HG02759 (cell line): ENCODE data around the gene KCND3.

ENCODE experiments used
- ATAC-seq: cut with Tn5 transposase; IDR thresholded peaks from one replicate; pipeline ENCODE4 v1.9.1; 2021; ENCODE audit warnings: mild to moderate bottlenecking, moderate library complexity; ENCODE audit not compliant: unreplicated experiment

Gene KCND3

DNA sequence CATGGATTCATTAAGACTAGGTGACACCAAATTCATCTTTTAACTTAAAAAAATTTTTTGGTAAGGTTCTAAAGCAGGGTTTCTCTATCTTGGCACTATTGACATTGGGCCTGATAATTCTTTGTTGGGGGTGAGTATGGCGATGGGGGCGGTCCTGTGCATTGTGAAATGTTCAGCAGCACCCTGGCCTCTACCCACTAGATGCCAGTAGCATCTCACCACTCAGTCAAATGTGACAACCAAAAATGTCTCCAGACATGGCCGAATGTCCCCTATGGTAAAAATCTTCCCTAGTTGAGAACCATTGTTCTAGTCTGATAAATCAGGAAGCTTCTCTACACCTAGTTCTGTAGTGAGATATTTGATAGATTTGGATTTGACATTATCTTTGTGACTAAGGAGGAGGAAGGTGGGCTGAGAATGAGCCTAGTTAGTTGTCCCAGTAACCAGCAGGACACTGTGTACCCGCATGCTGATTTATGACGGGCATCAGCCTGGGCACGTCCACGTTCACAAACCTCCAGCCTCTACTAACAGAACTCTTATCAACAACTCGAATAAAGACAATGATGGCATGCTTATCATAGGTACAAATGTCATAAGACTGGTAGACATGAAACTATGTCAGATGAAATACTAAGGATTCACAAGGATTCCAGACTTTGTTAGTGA is 104.6 kb downstream of the KCND3 start:
- no peak for ATAC-seq

DNA sequence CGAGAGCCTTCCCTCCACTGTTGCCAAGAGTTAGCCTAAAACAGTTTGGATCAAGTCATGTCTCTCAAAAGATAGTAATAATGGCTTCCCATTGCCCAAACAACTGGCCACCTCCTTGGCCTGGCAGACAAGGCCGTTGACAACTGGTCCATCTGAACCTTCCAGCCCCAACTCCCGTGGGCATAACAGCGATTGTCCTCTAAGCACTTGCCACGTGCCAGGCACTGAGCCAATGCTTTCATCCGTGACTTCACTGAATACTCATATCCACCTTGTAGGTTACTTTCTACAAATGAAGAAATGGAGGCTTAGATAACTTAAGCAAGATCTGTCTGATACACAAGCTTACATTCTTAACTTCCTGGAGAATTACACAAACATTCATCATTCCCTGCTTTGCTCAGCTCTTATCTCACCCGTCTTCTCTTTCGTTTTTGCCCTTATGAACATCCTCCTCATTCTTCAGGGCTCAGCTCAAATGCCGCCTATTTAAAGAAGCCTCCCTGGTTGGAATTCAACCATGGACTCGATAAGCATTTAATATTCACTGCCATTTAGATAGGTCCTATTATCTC is 106.4 kb downstream of the KCND3 start:
- no peak for ATAC-seq

DNA sequence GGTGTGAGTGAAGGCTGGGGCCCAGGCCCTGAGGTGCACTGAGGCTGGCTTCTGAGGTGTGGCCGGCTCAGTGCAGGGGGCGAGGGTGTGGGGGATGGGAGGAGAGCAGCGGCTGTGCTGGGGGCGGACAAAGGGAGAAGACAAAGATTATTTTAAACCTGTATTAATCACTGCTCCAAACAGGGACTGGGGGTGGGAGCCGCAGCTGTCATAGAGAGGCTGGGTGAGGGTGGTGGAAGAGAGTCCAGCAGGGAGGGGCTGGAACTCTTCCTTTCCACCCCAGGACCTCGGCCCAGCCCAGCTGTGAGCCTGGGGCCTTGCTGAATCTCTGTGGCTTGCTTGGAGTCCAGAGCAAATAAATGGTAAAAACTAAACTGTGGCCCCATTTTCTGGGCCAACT is 106.9 kb downstream of the KCND3 start:
- no peak for ATAC-seq

DNA sequence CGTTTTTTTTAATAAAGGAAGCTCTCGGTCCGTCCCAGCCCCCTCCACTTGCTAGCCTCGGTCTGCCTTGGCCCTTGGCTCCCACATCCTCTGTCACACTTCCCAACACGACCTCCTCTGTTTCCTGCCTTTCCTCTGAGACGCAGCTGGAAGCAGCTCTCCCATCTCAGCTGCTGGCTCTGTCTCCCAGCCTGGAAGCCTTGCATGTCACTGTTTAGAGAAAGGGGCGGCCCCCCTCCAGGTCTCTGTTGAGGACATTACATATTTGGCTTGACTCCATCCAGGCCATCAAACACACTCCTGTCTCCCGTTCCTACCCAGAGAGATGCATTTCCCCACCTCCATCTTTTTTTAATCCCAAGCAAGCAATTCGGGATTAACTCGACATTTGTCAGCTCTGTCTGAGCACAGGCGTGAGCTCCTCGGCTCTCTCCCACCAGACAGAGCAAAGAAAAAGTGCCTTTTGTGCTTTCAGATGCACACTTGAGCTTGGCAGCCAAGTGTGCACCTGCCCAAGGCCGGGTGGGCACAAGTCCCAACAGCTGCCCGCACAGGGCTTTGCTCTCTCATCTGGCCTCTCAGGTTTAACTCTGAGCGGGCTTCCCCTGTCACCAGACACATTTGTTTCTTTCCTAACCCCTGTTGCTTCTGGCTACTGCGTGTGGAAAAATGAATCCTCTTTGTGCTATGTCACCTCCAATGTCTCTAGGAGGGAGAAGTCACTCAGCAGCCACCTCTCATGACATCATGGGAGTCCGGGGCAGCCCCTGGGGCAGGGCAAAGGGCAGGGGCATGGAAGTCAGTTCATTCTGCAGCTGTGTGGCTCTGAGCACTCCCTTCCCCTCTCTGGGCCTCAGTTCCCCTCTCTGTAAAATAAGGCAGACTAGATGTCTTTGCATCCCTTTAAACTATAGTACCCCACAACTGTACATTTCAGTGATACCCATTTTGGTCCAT is 108.3 kb downstream of the KCND3 start:
- ATAC-seq: no peak

DNA sequence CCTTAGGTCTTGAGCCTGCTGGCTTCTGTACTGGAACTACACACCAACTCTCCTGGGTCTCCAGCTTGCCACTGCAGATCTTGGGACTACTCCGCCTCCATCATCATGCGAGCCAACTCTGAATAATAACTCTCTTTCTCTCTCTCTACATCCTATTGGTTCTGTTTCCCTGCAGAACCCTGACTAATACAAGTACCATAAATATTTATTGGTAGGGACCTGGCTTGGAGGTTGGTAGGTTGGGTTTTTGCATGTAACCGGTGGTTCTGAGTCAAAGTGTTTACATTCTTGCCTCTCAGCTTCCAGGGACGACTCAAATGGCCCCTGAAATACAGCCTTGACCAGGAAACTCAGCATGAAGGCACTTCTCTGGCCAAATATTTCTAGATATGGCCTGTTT is 110.4 kb downstream of the KCND3 start:
- peak; percentile 14 for ATAC-seq

DNA sequence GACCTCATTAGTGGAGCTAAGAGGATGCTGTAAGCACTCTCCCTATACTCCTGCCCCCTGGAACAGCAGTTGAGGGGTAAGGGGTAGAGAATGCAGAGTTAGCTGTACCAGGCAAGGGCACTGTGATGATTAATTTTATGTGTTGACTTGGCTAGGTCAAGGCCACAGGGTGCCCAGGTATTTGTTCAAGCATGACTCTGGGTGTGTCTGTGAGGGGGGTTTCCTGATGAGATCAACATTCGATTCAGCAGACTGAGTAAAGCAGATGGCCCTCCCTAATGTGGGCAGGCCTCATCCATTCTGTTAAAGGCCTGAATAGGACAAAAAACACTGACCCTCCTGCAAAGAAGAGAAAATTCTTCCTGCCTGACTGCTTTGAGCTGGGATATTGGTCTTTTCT is 110.8 kb downstream of the KCND3 start:
- peak; percentile 79 for ATAC-seq

DNA sequence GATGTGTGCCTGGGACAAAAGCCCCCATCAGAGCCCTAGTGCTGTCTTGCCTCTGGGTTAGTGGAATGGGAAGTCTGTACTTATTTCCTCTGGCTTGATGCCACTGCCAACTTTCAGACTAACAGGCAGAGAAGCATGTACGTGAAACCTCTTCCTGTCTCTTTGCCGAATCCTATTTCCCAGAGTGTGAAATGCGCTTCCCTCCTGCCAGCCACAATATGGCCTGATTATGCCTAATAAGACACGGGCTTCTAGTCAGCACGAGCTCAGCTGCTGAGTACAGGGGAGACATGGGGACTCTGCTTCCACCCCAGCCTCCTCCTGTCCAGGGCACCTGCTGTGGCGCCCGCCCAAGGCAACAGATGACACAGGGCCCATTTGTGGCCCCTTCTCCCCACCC is 111.4 kb downstream of the KCND3 start:
- no peak for ATAC-seq

DNA sequence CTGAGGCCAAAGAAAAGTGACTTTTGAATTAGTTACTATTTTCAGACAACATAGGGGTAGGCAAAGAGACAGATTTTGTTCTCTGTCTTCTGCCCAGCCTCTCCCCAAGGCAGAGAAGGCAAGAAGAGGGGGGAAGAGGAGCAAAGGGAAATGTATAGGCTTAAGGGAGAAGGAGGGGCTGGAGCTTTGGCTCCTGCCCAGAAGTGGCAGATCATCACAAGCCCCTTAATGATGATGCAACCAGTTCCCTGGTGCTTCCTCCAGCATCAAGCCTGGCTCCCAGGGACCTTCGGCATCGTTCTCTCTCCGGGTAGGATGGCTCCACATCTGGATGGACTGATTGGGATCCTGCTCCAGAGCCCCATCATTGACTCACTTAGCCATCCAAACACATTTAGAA is 112.8 kb downstream of the KCND3 start:
- ATAC-seq: no peak

DNA sequence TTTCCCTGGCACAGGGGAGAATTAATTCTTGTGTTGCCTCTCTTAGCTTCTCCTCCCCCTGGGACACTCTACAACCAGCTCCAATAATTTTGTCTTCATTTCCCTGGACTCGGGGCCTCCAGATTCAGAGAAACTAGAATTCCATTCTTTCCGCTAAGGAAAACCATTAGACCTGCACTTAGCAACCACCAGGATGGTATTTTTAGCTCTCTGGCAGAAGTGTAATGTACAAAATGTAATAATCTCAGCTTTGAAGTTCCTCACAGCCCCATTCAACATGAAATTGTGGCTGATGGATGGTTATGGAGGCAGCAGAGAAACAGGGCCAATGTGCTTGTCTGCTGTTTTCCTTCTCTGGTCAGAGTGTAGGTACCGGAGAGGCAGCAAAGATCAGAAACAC is 113.8 kb downstream of the KCND3 start:
- no peak for ATAC-seq

DNA sequence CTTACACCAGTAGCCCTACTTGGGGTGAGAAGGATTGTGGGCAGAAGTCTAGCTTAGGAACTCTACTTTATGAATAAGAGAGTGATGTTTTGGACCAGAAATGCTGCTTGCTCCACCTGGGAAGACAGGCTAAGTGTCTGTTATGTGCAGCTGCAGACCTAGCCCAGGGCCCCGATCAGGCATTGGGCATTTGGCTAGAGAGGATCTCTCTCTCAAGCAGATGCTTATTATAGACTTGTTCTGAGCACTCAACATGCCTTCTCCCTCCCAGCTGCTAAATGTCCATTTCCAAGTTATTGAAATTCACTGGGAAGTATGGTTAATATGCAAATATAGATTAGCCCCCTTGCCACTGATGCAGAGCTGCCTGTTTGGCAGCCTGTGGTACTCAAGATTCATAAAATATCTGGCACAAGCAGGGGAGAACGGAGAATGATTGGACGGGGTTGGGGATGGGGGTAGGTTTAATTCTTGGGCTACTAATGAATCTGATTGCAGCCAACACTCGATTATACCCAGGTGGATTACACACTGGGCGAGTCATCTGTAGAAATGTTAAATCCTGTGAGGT is 115.9 kb downstream of the KCND3 start:
- ATAC-seq: no peak

DNA sequence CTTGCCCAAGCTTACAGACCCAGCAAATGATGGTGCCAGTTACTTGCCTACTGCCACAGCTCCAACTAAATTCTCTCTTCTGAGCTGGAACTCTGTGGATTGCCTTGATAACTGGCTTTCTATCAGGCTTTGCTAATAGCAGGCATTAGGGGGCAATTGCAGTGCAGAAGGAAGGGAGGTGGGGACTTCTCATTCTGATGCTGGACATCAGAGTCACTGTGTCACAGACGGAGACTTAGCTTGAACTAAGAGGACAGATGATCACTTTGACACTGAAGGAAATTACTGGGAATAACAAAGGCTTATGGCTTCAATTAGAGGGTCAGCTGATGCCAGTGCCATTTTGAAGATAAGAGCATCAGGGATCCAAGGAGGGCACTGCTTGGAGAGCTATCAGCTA is 119.3 kb downstream of the KCND3 start:
- no peak for ATAC-seq

DNA sequence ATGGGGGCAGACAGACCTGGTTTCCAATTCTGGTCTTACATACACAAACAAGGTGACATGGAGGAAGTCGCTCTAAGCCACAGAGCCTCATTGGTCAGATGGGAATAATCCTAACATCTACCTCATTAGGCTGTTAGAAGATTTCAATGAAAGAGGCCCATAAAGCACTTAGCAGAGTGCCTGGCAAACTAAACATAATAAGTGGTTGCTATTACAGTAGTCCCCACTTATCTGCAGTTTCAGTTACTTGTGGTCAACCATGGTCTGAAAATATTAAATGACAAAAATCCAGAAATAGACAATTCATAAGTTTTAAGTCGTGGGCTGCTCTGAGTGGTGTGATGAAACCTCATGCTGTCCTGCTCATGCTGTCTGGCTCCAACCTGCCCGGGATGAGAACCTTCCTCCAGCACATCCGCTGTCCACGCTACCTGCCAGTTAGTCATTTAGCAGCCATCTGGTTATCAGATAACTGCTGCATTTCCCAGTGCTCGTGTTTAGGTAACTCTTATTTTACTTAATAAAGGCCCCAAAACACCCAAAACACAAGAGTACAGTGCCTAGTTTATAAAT is 121.5 kb downstream of the KCND3 start:
- ATAC-seq: no peak

DNA sequence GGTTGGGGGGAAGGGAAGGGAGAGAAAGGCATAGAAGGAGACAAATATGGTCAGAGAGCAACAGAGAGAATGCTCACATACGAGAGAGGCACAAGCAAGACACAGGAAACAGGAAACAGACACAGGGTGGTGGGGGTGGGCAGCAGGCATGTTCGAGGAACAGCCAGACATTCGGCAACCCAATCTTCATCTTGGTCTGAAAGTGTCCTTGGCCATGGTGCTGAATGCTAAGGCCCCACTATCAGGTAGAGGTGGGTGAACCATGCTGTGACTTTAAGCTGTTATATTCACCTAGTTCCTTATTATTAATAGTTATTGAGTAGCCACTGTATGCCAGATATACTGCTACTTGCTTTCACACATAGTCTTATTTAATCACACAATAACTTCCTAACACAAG is 124.6 kb downstream of the KCND3 start:
- no peak for ATAC-seq

DNA sequence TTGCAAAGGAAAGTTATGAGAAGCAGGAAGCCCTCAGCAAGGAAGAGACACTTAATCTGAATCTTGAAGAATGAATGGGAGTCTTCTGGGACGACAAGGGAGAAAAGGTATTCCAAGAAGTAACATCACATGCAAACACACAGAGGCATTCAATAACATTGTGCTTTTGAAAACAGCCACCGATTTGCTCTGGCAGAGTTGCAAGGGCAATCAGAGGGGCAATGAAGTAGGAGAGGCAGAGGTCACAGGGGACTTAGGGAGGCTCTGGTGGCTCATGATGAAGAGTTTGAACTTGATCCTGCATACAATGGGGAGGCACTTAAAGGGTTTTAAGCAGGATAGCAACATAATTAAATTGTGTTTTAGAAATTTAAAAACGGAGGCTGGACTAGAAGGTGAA is 126.1 kb downstream of the KCND3 start:
- ATAC-seq: no peak

DNA sequence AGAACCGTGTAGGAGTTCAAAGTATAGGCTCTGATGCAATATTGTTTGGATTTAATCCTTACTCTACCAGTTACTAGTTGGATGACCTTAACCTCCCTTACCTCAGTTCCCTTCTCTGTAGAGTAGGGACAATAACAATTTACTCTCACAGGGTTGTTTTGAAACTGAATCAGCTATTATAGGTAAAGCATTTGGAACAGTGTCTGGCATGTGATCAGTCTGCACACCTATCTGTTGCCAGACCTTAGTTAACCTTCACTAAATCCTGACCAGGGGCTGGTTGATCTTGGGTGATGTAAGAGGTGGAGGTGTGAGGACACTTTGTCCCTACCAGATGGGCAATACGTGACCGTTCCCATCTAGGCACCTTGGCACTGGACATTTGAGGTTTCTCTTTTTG is 126.9 kb downstream of the KCND3 start:
- ATAC-seq: no peak

DNA sequence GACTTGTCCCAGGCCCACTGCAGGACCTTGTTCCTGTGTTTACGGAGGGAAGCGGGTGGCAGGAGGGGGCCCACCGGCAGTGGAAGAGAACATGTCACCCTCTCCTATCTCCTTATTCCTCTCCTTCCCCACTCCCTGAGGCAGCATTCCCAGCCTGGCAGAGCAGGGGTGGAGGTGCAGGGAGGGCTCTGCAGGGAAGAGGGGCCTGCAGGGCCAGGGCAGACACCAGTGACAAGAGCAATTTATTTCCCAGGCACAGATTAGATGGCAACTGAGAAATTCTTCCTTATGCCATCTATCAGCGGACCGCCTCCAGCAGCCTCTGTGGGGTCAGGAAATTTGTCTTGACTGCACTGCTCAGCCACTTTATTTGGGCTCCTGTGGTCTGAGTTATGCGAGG is 127.9 kb downstream of the KCND3 start:
- ATAC-seq: no peak

DNA sequence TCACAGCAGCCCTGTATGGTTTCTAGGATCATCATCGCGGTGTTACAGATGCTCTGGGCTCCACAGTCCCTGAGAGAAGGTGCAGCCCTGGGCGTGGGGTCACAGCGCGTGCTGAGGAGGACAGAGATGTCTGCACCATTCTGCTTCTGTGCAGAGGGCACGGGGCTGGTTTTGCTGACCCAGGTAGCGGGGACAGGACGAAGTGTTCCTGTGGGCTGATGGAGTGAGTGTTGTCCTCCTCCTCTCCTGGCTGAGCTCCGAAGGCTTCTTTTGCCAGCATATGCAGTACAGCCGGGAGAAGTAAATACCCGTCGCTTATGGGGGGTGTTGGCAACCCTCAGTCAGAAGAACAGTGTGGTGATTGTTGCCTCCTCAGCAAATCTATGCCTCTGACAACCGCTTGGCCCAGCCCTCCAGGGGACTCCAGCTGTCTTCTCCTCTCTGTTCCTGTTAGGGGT is 132.2 kb downstream of the KCND3 start:
- ATAC-seq: no peak

DNA sequence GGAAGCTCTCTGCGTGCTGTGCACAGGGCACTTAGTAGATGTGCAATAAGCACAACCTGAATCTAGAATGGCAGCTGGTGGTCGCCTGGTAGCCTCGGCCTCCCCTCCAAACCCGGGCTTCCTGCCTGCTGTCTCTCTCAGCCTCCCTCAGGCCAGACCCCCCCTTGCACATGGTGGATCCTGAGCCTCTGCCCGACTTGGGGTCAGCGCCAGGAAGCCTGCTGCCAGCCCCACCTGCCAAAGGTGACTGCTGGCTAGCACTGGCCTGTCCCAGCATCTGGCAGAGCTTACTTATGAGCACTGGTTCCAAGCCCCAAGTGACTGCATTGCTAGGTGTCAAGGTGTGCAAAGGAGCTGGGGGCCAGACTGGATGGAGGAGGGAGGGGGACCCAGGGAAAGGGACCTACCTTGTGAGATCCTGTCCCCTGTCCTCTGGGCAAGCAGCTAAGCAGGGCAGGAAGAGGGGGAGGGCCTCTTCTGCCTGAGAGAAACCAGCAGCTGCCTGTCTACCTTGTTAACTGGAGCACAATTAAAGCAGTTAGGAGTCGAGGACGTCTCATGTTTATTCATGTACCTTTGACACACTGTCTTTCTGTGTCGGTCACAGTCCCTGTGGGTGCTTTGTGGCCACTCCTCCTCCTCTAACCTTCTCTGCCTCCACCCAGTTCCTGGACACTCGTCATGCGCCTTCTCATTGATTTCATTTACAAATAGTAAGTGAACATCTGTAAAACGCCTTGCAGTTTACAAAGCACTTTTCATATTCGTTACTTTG is 132.9 kb downstream of the KCND3 start:
- no peak for ATAC-seq

DNA sequence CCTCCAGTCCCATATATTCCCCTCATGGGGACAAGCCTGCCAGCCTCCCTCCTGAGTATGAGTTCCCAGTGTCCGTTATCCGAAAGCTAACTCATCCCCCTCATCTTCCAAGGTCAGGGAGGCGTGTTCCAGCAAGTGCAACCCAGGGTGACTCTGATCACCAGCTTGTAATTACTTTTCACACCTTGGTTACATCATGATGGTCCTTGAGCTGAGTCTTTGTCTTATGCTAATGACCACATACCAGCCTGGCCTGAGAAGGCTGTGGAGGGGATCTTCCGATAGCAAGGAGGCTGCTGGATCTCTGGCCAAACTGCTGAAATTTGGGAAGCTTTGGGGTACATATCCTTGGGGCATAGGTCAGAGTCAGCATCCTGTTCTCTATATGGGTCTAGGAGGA is 134.2 kb downstream of the KCND3 start:
- ATAC-seq: no peak

DNA sequence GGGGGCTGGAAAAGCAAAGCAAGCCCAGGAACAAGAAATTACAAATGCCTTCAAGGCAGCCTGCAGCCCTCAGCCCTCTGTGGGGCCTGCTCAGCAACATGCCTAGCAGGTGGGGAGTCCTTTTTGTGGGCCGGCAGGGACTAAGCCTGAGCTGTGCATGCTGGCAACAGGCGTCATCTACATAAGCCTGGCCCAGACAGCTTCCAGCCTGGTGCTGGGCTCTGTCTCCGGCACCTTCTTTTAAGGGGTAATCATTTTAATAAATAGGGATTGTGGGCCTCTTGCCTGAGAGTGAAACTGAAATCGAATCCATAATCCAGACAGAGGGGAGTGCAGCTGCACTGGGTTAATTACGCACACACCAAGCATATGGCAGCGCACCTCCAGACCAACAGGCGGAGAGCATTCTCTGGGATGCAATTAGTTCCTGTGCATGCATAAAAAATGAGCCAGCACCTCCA is 137.2 kb downstream of the KCND3 start:
- no peak for ATAC-seq
